ENCODE data around the gene GNB1L.

GNB1L gene

GRCh38 chr22:19859861-19860510, 5.3 kb upstream of the GNB1L start:
- no peak for DNase-seq

- DNase-seq: no peak
Measured at GRCh38 chr22:19857382-19857781, 2.7 kb upstream of the GNB1L start.

DNA sequence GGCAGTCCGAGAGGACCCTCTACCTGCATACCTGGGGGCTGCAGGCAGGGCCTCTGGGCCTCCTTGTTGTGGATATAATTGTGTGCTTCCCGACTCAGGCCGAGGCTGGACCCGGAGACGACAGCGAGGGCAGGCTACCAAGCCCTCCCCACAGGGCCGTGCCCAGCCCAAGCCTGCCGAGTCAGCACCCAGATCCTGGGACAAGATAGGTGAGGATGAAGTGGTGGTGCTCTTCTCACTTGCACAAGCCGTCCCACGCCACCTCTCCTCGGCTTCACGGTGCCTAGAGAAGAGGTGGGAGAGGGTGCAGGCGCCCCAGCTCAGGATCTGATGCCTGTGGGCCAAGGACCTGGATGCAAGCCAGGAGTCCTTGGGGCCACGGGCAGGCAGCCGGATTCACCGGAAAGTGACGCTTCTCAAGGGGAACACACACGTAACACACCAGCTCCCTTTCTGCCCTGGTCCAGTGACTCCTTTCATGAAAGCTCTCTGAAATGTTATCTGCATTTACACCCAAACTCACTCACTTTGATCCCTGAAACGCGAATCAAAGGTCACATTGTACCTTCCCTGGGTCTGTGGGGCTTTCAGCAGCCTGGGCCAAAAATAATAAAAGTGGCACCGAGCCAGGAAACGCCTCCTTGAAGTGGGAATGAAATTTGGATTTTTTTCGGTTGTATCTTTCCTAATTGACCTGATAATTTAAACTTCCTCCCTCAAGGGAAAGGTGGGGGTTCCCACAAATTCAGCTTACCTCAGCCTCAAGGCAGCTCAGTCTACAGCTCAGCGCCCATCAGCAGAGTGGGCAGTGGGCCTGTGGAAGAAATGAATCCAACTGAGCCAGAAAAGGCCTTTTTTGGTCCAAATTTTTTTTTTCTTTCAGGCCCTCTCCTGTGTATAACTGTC, 1.1 kb upstream of the GNB1L start:
- DNase-seq: peak; percentile 51

DNA sequence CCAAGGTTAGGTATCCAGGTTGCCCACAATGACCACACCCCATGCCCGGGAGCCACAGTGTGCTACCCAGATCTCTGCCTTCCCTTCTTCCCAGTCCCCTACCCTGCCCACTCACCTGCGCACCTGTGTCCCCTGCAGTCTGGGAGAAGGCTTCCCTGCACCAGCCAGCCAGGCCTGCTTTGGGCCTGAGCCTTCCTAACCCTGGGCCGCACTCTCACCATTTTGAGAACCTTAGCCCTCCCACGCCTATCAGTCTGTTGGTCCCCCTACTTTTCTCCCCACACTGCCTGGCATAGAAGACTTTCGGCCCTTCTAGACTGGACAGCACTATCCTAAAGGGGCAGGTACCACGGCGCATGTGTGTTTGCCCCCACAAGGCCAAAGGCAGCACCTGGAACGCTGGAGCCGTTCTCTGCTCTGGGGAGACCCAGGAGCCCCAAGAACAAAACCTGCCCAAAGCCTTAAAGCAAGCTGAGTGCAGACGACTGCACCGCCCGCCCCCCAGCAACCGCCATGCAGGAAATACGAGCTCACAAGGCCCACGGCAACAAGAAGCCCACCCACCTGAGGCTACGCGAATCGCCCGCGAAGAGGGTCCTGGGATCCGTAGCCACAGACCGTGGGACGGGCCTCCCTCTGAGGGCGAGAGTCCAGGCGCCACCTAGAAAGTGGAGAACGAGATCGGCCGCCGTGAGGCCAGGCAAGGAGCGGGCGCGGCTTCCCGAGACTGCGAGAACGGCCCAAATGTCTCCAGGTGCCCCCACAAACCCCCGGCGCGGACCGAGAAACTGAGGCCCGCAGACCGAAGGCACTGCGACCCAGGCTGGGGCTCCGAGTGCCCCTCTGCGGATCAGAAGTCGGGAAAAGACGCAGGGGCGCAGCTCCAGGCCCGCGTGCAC, 546 bp downstream of the GNB1L start:
- DNase-seq: no peak

- DNase-seq: no peak
Measured at GRCh38 chr22:19853058-19853878, 1.4 kb downstream of the GNB1L start.

- DNase-seq: no peak
Measured at GRCh38 chr22:19852177-19852781, 2.4 kb downstream of the GNB1L start.

DNA sequence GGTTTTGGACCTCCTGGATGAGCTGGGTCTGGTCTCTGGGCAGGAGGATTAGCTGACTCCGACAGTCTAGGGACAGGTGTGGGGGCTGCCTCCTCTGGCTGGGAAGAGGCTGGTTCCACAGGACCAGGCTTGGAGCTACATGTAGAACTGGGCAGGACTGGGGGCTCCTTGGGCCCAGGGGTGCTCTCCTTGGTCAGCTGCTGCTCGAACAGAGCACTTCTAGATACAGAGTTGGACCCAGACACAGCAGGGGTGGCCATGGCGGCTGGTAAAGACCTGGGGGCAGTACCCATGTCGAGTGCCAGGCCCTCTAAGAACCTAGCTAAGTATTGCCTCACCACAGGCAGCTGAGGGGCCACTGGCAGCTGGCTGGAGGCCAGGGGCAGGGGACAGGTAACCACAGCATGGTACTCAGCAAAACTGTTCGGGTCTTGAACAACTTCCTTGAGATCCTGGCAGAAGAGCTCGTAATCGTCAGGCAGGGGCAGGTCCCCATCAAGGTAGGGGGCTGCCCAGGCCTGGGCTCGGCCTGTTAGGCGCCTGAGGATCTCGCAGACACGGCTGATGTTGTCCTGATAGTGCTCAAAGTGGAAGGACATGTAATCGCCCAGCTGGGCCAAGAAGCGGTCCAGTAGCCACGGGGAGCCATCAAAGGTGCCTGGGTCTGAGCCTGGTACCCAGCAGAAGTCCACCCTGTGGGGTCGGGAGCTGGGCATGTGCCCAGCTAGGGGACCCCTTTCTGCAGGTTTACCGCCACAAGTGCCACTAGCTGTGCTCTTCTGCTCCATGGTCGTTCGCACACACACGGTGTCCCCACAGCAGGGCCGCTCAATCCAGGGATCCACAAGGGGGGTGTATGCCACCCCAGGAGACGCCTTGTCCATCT, 3.1 kb downstream of the GNB1L start:
- no peak for DNase-seq

GRCh38 chr22:19850763-19851109, 3.9 kb downstream of the GNB1L start:
- no peak for DNase-seq

GRCh38 chr22:19849835-19850762, 4.6 kb downstream of the GNB1L start:
- no peak for DNase-seq

- no peak for DNase-seq
Measured at GRCh38 chr22:19848298-19849224, 6.1 kb downstream of the GNB1L start.

GRCh38 chr22:19847345-19847632, 7.4 kb downstream of the GNB1L start:
- no peak for DNase-seq

DNA sequence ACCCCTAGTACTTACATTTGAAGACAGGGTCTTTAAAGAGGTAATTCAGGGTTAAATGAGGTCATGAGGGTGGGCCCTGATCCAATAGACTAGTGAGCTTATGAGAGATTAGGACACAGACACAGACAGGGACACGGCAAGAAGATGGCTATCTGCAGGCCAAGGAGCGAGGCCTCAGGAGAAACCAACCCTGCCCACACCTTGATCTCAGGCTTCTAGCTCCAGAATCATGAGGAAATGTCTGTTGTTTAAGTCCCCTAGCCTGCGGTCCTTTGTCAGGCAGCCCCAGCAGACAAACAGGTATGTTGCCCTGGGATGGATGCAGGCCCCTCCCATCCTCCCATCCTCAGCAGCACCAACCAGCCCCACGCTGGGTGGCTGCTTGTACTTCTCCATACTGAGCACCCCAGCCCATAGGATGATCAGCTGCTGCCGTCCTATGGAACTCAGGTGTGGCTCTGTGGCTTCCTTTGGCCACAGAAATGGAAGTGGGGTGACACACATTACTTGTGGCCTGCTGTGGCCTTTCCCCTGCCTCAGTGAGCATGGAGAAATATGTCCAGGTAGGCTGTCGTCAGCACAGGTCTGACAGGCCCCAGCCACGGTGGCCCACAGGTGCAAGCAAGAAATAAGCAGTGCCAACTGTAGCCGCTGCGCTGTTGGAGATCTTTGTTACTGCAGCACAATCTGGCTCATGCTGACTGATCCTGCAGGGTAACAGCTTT, 7.9 kb downstream of the GNB1L start:
- DNase-seq: no peak

- DNase-seq: no peak
Measured at GRCh38 chr22:19845054-19845722, 9.5 kb downstream of the GNB1L start.

GRCh38 chr22:19844377-19845053, 10.2 kb downstream of the GNB1L start:
- DNase-seq: peak; percentile 40

DNA sequence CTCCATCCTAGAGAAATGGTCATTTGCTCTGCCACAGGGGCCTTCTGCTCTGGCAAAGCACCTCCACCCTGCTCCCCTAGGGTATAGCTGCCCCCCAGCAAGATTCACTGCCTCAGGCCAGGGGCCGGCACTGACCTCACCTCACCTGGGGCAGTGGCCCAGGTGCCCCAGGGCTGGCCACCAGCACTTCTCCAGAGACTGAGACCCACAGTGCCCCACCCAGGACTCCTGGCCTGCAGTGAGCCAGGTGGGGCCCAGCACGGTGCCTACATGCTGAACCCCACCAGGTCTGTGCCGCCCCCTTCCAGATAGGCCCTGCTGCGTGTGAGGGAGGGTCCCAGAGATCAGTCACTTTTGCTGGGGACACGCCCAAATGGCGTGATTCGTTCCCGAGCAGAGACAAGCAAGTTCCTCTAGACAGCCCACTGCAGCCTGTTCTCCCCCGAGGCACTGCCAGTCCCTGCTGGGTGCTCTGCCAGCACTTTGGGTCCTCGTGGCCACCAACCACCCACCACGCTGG, 10.8 kb downstream of the GNB1L start:
- DNase-seq: no peak

DNA sequence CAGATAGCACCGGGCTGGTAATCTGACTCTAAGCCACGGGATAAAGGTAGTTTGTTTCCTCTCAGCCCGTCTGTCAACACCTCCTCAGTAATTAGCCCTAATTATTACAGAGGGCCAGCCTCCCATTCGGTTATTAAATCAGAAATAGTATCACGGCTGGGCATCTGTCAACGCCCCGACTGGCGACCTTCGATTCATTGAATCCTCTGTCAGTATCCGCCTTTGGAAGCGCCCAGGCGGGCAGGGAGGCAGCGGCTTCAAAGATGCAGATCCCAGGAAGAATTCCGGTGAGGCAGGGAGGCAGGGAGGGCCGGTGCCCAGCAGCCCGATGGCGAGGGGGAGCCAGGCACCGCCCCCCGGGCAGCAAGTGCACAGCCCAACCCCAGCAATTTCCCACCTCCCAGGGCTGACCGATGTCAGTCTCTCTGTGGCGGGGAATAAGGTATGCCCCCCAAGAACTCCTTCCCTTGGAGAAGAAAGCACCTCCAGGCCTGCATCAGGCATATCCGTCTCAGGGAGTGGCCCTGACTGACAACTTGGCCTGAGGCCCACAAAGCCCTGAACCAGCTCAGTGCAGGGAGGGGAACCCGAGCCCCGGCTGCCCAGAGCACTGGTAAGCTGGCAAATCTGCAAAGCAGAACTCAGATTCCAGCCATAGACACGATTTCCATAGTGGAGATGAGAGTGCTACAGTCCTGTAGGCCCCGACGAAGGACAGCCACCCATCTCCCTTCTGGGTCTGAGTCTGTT, 11.4 kb downstream of the GNB1L start:
- no peak for DNase-seq

Measured in CD4-positive, alpha-beta T cell treated with Interleukin-15 for 1 hour (primary cell).